Spleen (tissue), 7 donors: ENCODE data around the gene MRO.

Source experiments
- CTCF ChIP-seq, 11 experiments: fragments of 200-600 bp in 7 of 11; fragments of 450-650 bp in 4 of 11; sonication (generic) in 4 of 11; IDR thresholded peaks in 8 of 11; conservative IDR thresholded peaks in 3 of 11; 1 replicate in 7 of 11; 2 replicates in 4 of 11; pipeline versions ENCODE4 v1.4.0 to v1.8.0; 2016 to 2021; ENCODE audit warnings: antibody characterized with exemption in 11 of 11, inconsistent platforms in 4 of 11, mild to moderate bottlenecking in 1 of 11
- POLR2A ChIP-seq, 3 donors: fragments of 450-650 bp; IDR thresholded peaks; one replicate each; pipeline ENCODE4 v1.5.1; 2017; ENCODE audit warnings: antibody characterized with exemption in 3 of 3, mild to moderate bottlenecking in 1 of 3
- POLR2AphosphoS5 ChIP-seq, 3 donors: sonication (generic); formaldehyde crosslinking; IDR thresholded peaks; one replicate each; pipeline ENCODE4 v1.5.1; 2017; ENCODE audit warnings: antibody characterized with exemption in 3 of 3
- donor health status: DM: no; HTN: no; CAD: no; lungs with moderate emphysema.
- donor health status: DM: no; HTN: no; CAD: no.
- donor health status: DM: no; HTN: no; CAD: no.

- no peak for TF ChIP-seq CTCF (IDR thresholded peaks at IDR 0.05 in 8 of 11, conservative IDR thresholded peaks at IDR 0.05 in 3 of 11)
- no peak for TF ChIP-seq POLR2AphosphoS5 (IDR thresholded peaks at IDR 0.05)
- no peak for TF ChIP-seq POLR2A (IDR thresholded peaks at IDR 0.05)
These were observed 1.2 kb upstream of the MRO start for GRCh38 chr18:50820901-50821520.
